ENCODE results near the gene UBAC1.

The UBAC1 gene

DNA sequence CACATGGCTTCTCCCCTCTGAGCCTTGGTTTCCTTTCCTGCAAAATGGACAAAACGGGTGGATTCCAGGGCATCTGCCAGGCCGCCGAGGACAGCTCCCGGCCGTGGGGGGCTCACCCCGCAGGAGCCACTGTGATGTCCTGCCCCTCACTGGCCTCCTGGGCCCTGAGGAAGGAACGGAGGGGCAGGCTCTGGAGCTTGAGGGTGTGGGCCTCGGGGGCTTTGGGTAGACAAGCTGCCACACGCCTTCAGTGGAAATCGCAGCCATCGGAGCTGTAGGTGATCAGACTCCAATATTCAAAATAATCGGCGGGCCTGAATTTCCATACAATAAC is 32.2 kb upstream of the UBAC1 start:
- DNase-seq = no peak

- DNase-seq = peak; percentile 46
Observed at GRCh38 chr9:135992486-135993408, 31.6 kb upstream of the UBAC1 start.

- DNase-seq = no peak
Observed at GRCh38 chr9:135991771-135992170, 30.6 kb upstream of the UBAC1 start.

DNA sequence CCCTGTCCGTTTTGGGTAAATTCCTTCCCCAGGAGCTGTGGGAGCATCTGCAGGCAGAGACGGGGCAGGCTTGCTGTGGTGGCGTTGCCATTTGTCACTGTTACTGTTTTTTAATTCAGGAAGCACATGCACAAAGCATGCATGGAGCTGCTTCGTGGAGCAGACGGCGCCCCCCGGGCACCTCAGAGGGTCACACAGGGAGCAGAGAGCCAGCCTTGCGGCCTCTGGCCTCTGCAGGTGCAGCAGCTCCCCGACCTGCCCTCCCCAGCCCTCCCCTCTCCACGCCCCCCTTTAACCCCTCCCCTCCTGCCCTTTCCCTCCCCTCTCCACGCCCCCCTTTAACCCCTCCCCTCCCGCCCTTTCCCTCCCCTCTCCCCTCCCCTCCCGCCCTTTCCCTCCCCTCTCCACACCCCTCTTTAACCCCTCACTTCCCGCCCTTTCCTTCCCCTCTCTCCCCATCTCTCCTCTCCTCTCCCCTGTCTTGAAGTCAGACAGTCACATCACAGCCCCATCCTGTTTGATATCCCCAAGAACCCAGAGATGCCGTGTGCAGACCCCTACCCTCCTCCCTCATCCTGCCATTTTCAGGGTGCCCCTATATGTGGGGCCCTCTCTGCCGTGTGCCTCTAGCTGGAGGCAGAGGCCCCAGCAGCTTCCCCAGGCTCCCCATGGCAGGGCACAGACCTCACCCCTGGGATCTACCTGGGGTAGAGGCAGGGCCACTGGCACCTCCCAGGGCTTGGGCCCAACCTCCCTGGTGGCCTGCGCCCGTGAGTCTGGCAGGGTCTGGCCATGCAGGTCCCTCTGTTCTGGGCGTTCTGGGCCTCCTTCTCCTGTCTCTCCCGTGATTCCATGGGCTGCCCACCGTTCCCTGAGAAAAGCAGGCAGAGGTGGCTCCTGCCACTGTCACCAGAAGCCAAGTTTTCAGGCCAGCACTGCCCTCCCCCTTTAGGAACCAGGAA is 29.6 kb upstream of the UBAC1 start:
- no peak for DNase-seq

DNA sequence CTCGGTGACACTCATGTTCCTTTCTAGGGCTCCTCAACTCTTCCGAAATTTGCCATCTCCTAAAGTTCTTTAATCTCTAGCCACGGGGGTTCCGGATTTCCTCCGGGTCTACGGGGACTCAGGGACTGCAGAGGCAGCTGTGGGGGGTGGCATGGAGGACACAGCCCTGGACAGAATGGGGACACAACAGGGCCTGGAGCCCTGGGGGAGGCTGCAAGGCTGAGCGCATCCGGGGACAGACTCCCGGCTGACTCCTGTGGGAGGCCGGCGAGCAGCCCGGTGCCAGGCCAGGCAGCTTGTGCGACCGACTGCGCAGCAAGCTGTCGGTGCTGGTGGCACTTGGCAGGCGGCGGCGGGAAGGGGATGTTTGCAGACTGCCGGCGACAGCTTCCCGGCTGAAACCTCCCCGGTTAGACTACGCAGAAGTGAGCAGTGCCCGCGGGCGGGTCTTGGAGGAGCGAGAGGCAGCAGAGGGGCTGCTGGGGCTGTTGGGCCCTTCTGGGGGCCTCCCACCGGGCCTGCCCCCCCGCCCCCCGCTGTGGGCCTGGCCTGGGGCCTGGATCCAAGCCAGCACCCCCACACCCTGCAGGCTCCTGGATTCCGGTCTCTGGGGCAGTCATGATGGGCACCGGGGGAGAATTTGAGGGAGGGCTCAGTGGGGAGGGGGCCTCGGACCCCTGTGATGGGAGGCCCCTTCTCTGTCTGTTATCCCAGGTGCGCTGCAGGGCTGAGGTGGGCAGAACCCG is 28.7 kb upstream of the UBAC1 start:
- DNase-seq = no peak

GRCh38 chr9:135989157-135989556 is 28.0 kb upstream of the UBAC1 start:
- no peak for DNase-seq

- no peak for DNase-seq
Observed at GRCh38 chr9:135988493-135988892, 27.3 kb upstream of the UBAC1 start.

- DNase-seq = no peak
Observed at GRCh38 chr9:135987838-135988404, 26.7 kb upstream of the UBAC1 start.

DNA sequence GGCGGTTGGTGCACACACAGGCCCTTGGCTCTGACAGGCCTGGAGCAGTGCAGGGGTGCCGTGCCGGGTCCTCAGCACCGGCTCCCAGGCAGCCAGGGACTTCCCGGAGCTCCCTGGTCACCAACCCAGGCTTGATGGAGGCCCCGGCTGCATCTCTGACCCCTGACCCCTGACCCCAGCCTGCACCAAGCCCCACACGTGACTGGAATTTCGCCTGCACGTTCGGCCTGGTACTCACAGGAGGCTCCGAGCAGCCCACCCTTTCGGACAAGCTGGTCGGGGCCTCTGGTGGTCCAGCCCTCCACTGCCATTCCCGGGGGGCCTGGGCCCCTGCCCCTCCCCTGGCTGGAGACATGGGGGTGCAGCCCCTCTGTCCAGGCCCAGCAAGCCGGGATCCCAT is 25.4 kb upstream of the UBAC1 start:
- no peak for DNase-seq

- DNase-seq = no peak
Observed at GRCh38 chr9:135985889-135986288, 24.7 kb upstream of the UBAC1 start.

GRCh38 chr9:135985459-135985774 is 24.2 kb upstream of the UBAC1 start:
- DNase-seq = no peak

- DNase-seq = no peak
Observed at GRCh38 chr9:135984072-135984710, 23.0 kb upstream of the UBAC1 start.

- DNase-seq = no peak
Observed at GRCh38 chr9:135983208-135984071, 22.3 kb upstream of the UBAC1 start.

- no peak for DNase-seq
Observed at GRCh38 chr9:135982499-135983207, 21.5 kb upstream of the UBAC1 start.

DNA sequence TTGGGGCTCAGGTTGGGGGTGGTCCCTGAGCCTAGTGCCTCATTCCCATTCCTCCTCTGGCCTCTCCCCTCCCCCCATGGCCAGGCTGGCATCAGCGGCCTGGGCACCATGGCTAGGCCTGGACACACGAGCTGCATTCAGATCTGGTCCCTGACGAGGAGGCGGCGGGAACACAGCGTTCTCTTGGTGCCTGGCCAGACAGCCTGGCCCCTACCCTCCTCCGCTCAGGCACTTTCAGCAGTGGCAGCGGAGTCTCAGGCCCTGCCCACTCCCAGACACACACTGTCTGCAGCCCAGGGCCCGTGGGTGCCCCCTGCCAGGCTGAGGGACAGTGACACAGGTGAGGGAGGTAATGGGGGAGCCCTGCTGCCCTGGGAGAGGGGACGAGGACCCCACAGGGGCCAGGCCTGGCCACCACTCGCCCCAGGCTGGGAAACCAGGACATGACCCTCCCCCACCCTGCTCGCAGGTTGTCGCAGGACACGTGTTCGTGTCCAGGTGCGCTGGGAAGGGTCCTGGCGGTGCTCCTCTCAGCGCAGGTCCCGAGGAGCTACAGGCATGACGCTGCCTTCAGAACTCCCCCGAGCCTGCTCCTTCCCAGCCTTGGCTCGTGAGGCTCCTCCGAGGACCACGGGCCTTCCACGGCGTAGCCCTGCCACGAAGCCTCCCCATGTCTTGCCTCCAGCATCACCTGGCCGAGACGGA is 19.9 kb upstream of the UBAC1 start:
- DNase-seq = no peak

DNA sequence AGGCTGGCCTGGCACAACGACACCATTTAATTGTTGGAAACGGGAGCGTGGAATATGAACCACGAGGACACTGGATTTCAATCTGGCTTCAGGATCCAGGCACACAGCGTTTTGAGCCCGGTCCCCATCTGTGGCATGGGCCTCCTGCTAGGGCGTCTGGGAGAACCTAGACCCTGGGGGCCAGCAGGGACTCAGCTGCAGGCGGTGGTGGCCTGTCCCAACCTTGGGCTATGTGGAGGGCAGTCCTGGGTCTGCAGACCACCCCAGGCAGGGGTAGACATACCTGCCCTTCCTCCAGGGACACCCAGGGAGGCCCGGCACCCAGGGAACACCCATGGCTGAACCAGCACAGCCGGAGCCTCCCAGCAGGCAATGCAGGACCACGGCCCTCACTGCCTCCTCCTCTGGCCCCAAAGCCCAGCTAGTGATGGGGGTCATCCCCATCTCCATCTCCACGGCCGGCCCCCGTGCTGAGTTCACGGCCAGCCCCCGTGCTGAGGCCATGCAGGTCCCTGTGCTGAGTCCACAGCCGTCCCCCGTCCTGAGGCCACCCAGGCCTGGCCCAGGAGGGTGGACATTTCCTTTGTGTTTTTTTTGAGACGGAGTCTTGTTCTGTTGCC is 18.5 kb upstream of the UBAC1 start:
- no peak for DNase-seq

GRCh38 chr9:135978642-135979546 is 17.7 kb upstream of the UBAC1 start:
- peak; percentile 39 for DNase-seq

GRCh38 chr9:135976944-135977343 is 15.8 kb upstream of the UBAC1 start:
- no peak for DNase-seq

Data from activated CD4-positive, CD25-positive, alpha-beta regulatory T cell treated with anti-CD3 and anti-CD28 coated beads, Interleukin-2, amount 50 U/mL, for 72 hours (primary cell).